Testis (tissue), 2 donors: ENCODE data around the gene TMEM225.

ENCODE experiments used
- CTCF ChIP-seq, 3 experiments: fragments of 450-650 bp in 2 of 3; fragments of 200-600 bp in 1 of 3; sonication (generic) in 1 of 3; IDR thresholded peaks; one replicate each; pipeline ENCODE4 v1.5.1; 2016 to 2019; ENCODE audit warnings: antibody characterized with exemption in 3 of 3, mild to moderate bottlenecking in 2 of 3, moderate library complexity in 1 of 3
- POLR2A ChIP-seq: fragments of 450-650 bp; IDR thresholded peaks from one replicate; pipeline ENCODE4 v1.6.1; 2017; ENCODE audit warnings: antibody characterized with exemption, mild to moderate bottlenecking, moderate library complexity

GRCh38 chr11:123859731-123860130, 25.7 kb downstream of the TMEM225 start:
- TF ChIP-seq CTCF (IDR thresholded peaks at IDR 0.05) (no peak), POLR2A (no peak)
